AG09309 (cell line): ENCODE results near the gene SLC26A1.

Experiments
- DNase-seq: peaks from one replicate; pipeline ENCODE4 v3.0.0-alpha.2; 2010; ENCODE audit warnings: low read depth
- H3K4me3 ChIP-seq: 2 replicates; pipeline ENCODE4 v1.5.1; 2011; ENCODE audit warnings: mild to moderate bottlenecking, low read depth, low read length, moderate library complexity; ENCODE audit not compliant: control insufficient read depth
- CTCF ChIP-seq: IDR thresholded peaks from 2 replicates; pipeline ENCODE4 v1.5.1; 2011; ENCODE audit warnings: mild to moderate bottlenecking, low read depth, low read length, inconsistent platforms; ENCODE audit not compliant: insufficient read depth, control insufficient read depth; ENCODE audit errors: missing control alignments

SLC26A1 gene

GRCh38 chr4:970854-971520 is 22.2 kb downstream of the SLC26A1 start:
- H3K4me3 ChIP-seq = no peak overlapping the region
- TF ChIP-seq CTCF = no peak
- DNase-seq = no peak

- no peak for DNase-seq
- TF ChIP-seq CTCF = no peak
- H3K4me3 ChIP-seq = no peak overlapping the region
Observed at GRCh38 chr4:970046-970745, 23.0 kb downstream of the SLC26A1 start.

- no peak for DNase-seq
Observed at GRCh38 chr4:968621-969394, 24.4 kb downstream of the SLC26A1 start.

GRCh38 chr4:968221-968620 is 25.0 kb downstream of the SLC26A1 start:
- H3K4me3 ChIP-seq = no peak overlapping the region
- no peak for DNase-seq
- no peak for TF ChIP-seq CTCF

More at GRCh38 chr4:968621-969394, 24.4 kb downstream of the SLC26A1 start:
- H3K4me3 ChIP-seq = no peak overlapping the region
- TF ChIP-seq CTCF = no peak

- no peak overlapping the region for H3K4me3 ChIP-seq
- no peak for TF ChIP-seq CTCF
- no peak for DNase-seq
Observed at GRCh38 chr4:967113-968104, 25.8 kb downstream of the SLC26A1 start.
